ENCODE measurements around the gene TSPEAR. TPM values are rescaled to one million over a fixed set of nuclear protein-coding genes. Genes with fewer than 3 reads are reported as not detected.

Gene TSPEAR
- total and polyA plus RNA-seq, 2 donors (not counting 1 experiment from before 2014, with no cell fraction given) = not detected

DNA sequence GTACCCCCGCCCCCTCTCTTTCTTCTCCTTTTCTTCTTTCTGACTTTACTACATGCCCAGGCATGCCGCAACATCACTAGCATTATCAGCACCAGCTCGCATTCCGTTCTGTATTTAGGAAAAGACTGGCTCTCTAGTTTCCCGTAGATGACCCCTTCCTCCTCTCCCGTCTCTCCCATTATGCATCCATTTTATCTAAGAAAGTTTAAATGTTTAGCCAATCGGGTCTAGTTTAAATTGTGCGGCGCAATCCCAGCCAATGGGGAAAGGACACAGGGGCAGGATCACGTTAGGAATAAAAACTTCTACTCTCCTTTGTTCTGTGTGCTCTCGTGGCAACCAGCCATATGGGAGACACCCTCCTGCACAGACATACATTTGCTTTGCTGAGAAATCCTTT, 113.3 kb downstream of the TSPEAR start:
- ChIA-PET CTCF (no interaction called here), POLR2A (no interaction called here)
- 80% methylated on average over 10 of the region's 11 CpGs for WGBS (ENCODE audit: insufficient coverage)
- Mint-ChIP-seq H3K9me3 (ENCODE audit: insufficient read depth) (peaks cover 4% of the 10 kb centered on the region), H3K27me3 (peaks cover 21% of the 10 kb centered on the region), H3K4me3 (no peak overlapping the region), H3K4me1 (no peaks in the 10 kb centered on the region), H3K27ac (no peak overlapping the region)
- H3K9me3 ChIP-seq (ENCODE audit: control extremely low read depth in 1 of 3, control insufficient read depth in 2 of 3, insufficient read depth in 1 of 3, low read length in 2 of 3) = peaks cover 0 to 10% (median 3%) of the 10 kb centered on the region in 3 donors
- ATAC-seq (ENCODE audit: low read depth) (no peak), DNase-seq (no peak)
- no peak overlapping the region for H3K27ac ChIP-seq (ENCODE audit: low read length in 2 of 2)
- no peaks in the 10 kb centered on the region for H3K79me2 ChIP-seq (ENCODE audit: control insufficient read depth, insufficient read depth, low read length)
- intact Hi-C loops (cut with micrococcal nuclease) = no loop called here
- no peaks in the 10 kb centered on the region for H4K20me1 ChIP-seq (ENCODE audit: control insufficient read depth, insufficient read depth, low read length, poor library complexity, severe bottlenecking)
- H3K4me2 ChIP-seq (replicated peaks; ENCODE audit: low read depth, low read length, poor library complexity, severe bottlenecking) = no peak overlapping the region
- no peaks in the 10 kb centered on the region for H3K36me3 ChIP-seq (replicated peaks in 1 of 2; ENCODE audit: control extremely low read depth in 1 of 2, control insufficient read depth in 1 of 2, extremely low read depth in 1 of 2, insufficient read depth in 2 of 2, low read length in 1 of 2)
- H3K9ac ChIP-seq (ENCODE audit: low read length) = no peak overlapping the region
- TF ChIP-seq, protein P1, sequence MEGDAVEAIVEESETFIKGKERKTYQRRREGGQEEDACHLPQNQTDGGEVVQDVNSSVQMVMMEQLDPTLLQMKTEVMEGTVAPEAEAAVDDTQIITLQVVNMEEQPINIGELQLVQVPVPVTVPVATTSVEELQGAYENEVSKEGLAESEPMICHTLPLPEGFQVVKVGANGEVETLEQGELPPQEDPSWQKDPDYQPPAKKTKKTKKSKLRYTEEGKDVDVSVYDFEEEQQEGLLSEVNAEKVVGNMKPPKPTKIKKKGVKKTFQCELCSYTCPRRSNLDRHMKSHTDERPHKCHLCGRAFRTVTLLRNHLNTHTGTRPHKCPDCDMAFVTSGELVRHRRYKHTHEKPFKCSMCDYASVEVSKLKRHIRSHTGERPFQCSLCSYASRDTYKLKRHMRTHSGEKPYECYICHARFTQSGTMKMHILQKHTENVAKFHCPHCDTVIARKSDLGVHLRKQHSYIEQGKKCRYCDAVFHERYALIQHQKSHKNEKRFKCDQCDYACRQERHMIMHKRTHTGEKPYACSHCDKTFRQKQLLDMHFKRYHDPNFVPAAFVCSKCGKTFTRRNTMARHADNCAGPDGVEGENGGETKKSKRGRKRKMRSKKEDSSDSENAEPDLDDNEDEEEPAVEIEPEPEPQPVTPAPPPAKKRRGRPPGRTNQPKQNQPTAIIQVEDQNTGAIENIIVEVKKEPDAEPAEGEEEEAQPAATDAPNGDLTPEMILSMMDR (IDR thresholded peaks at IDR 0.05) = no peak
- TF ChIP-seq EZH2 (IDR thresholded peaks at IDR 0.05; ENCODE audit: borderline replicate concordance, insufficient read depth, low read depth, low read length, poor library complexity, severe bottlenecking) = no peak
- no peaks in the 10 kb centered on the region for H3K4me1 ChIP-seq (ENCODE audit: control insufficient read depth in 2 of 2, insufficient read depth in 2 of 2, low read length in 2 of 2)
- H3K27me3 ChIP-seq (replicated peaks in 1 of 4; ENCODE audit: control extremely low read depth in 1 of 4, control insufficient read depth in 3 of 4, insufficient read depth in 4 of 4, low read length in 3 of 4) = peaks cover 0 to 6% (median 0%) of the 10 kb centered on the region in 4 experiments
- no peak overlapping the region for H3K4me3 ChIP-seq (ENCODE audit: control extremely low read depth in 1 of 5, extremely low read depth in 1 of 5, insufficient read depth in 1 of 5, low read depth in 2 of 5, low read length in 4 of 5)
- no peak overlapping the region for H2AFZ ChIP-seq (ENCODE audit: insufficient read depth, low read depth, low read length, poor library complexity, severe bottlenecking)

DNA sequence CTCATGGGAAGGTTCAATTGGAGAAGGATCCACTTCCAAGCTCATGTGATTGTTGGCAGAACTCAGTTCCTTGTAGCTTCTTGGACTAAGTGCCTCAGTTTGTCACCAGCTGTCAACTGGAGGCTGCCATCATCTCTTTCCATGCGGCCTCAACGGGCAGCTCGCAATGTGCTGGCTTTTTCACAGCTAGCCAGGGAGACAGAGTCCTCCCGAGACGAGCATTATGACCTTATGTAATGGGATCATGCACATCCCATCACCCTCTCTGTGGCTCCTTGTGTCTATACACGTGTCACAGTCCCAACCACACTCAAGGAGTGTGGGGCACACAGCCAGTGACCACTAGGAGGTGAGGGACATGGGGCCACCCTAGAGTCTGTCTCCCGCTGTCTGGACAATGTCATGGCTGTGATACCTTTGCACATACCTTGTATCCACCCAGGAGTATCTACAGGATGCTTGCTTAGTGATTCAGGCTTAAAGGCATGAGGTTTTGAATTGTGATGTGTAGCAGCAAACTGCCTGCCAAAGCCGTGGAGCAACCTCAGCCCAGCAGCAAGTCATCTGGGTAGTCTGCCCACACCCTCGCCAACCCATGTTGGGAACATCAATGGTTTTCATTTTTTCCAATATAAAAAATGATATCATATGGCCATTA, 115.2 kb downstream of the TSPEAR start:
- H3K4me3 ChIP-seq (ENCODE audit: control extremely low read depth in 1 of 5, extremely low read depth in 1 of 5, insufficient read depth in 1 of 5, low read depth in 2 of 5, low read length in 4 of 5) = no peak overlapping the region
- H3K4me3 Mint-ChIP-seq = no peak overlapping the region
- 93% methylated on average over 5 of the region's 9 CpGs for WGBS (ENCODE audit: insufficient coverage)
- H3K27ac ChIP-seq (ENCODE audit: low read length in 2 of 2) = no peak overlapping the region
- H3K4me2 ChIP-seq (replicated peaks; ENCODE audit: low read depth, low read length, poor library complexity, severe bottlenecking) = no peak overlapping the region
- H3K9ac ChIP-seq (ENCODE audit: low read length) = no peak overlapping the region
- H3K79me2 ChIP-seq (ENCODE audit: control insufficient read depth, insufficient read depth, low read length) = no peaks in the 10 kb centered on the region
- intact Hi-C loops (cut with micrococcal nuclease) = no loop called here
- H4K20me1 ChIP-seq (ENCODE audit: control insufficient read depth, insufficient read depth, low read length, poor library complexity, severe bottlenecking) = no peaks in the 10 kb centered on the region
- H3K4me1 Mint-ChIP-seq = no peaks in the 10 kb centered on the region
- no peak for TF ChIP-seq EZH2 (IDR thresholded peaks at IDR 0.05; ENCODE audit: borderline replicate concordance, insufficient read depth, low read depth, low read length, poor library complexity, severe bottlenecking)
- TF ChIP-seq, protein P1 (IDR thresholded peaks at IDR 0.05) = no peak
- ATAC-seq (ENCODE audit: low read depth) = no peak
- H3K9me3 Mint-ChIP-seq (ENCODE audit: insufficient read depth) = peaks cover 4% of the 10 kb centered on the region
- no peaks in the 10 kb centered on the region for H3K36me3 ChIP-seq (replicated peaks in 1 of 2; ENCODE audit: control extremely low read depth in 1 of 2, control insufficient read depth in 1 of 2, extremely low read depth in 1 of 2, insufficient read depth in 2 of 2, low read length in 1 of 2)
- no peak overlapping the region for H3K27ac Mint-ChIP-seq
- no peak overlapping the region for H2AFZ ChIP-seq (ENCODE audit: insufficient read depth, low read depth, low read length, poor library complexity, severe bottlenecking)
- peaks cover 0 to 6% (median 3%) of the 10 kb centered on the region in 3 donors for H3K9me3 ChIP-seq (ENCODE audit: control extremely low read depth in 1 of 3, control insufficient read depth in 2 of 3, insufficient read depth in 1 of 3, low read length in 2 of 3)
- DNase-seq = no peak
- H3K4me1 ChIP-seq (ENCODE audit: control insufficient read depth in 2 of 2, insufficient read depth in 2 of 2, low read length in 2 of 2) = no peaks in the 10 kb centered on the region
- H3K27me3 ChIP-seq (replicated peaks in 1 of 4; ENCODE audit: control extremely low read depth in 1 of 4, control insufficient read depth in 3 of 4, insufficient read depth in 4 of 4, low read length in 3 of 4) = peaks cover 0 to 3% (median 0%) of the 10 kb centered on the region in 4 experiments
- ChIA-PET POLR2A (no interaction called here), CTCF (no interaction called here)
- H3K27me3 Mint-ChIP-seq = peaks cover 25% of the 10 kb centered on the region

Measured in B cell (primary cell).